ENCODE results near the gene SERGEF. TPM values are rescaled to one million over a fixed set of nuclear protein-coding genes. Genes with fewer than 3 reads are reported as not detected.

Gene SERGEF
- total RNA-seq, 1 experiment from 2014 or later: 13.3 TPM

DNA sequence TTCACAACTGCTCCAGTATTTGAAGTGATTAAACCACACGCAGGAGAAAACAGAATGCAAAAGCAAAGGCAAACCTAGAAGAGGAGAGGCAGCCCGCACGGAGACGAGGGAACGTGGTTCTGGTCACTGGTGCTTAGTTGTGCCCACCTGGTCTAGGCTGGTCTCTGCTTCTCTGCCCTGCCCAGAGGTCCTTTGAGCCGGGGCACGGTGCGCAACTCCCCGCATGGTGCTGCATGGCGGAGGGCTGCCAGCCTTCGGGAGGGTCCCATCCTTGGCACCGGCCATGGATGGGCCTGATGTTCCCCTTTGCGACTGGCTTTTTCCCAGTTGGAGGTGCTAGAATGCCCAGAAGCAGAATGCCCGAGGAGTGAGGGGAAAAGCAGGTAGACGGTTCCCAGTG lies 232.2 kb downstream of the SERGEF start:
- no peaks in the 10 kb centered on the region for H3K9me3 ChIP-seq (replicated peaks)
- no peaks in the 10 kb centered on the region for H3K36me3 ChIP-seq
- DNase-seq (ENCODE audit: low read depth in 1 of 2, low spot score in 2 of 2): no peak
- no peak overlapping the region for H3K27ac ChIP-seq
- peaks cover 9% of the 10 kb centered on the region for H3K27me3 ChIP-seq (replicated peaks)
- no peaks in the 10 kb centered on the region for H3K4me1 ChIP-seq (replicated peaks)
- H3K4me3 ChIP-seq: no peak overlapping the region

DNA sequence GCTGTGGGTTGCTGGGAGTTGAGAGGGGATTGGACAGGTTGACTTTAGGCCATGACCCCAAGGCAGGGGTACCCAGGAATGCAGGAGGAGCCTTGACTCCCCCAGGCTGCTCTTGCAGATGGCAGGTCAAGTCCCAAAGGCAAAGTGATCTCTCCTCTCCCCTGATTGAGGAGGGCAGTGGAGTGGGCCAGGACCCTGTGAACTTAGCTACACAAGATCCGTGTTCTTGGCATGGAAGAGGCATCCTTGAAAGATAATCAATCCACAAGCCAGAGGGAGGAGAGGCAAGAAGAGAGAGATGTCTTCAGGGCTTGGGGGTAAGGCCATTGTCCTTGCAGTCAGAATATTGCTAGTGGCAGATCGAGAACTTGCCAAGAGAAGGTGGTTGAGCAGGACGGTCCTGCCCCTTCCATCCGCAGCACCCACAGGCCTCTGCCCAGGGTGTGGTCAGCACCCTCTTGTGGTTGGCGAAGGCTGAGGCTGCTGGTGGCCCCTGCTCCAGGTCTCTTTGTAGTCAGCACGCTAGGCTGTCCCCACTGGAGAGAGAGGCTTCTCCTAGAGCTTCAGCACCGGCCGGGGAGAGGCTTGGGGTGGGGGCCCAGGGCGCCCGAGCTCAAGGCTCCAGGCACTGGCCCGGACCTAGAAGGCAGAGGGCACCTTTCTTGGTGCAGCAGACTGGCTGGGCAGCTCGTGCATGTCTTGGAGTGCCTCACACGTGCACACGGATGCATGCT lies 232.8 kb downstream of the SERGEF start:
- no peak overlapping the region for H3K4me3 ChIP-seq
- H3K27ac ChIP-seq: no peak overlapping the region
- no peaks in the 10 kb centered on the region for H3K4me1 ChIP-seq (replicated peaks)
- H3K9me3 ChIP-seq (replicated peaks): no peaks in the 10 kb centered on the region
- H3K27me3 ChIP-seq (replicated peaks): peaks cover 9% of the 10 kb centered on the region
- DNase-seq (ENCODE audit: low read depth in 1 of 2, low spot score in 2 of 2): no peak
- H3K36me3 ChIP-seq: no peaks in the 10 kb centered on the region

DNA sequence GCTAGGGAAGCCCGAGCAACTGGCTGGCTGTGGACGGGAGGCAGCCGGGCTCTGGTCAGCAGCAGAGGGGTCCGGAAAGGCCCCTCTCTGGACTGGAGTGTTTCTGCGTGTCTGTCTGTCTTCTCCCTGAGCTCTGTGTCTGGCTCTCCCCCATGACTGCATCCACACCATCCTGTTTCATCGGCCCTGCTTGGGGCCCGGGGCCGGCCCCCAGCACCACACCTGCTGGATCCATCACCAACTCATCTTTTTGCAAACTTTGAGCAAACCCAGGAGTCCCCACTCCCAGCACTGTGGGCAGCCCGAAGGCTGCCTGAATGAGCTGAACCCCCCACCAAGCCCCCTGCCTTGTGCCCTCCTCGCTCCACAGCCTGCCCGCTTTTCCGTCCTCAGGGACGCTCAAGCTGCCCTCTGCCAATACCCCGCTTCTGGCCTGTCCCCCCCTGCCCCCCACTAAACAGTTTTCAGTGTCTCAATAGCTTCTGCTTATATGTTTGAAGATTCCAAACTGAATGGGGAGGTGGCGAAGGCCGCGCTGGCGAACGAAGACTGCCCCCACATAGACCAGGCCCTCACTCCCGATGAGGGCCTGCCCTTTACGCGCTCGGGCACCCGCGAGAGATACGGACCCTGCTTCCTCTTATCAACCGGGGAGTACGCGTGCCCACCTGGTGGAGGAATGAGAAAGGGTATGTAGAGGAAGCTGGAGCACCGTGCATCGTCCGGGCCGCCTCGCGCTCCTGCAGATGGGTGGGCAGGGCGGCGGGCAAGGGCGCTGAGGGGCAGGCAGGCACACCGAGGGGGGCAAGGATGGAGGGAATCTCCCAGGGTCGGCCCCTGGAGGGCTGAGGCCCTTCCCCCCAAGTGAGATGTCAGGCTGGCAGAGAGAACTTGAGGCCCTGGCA lies 233.6 kb downstream of the SERGEF start:
- Histone ChIP-seq H3K4me3 (no peak overlapping the region), H3K36me3 (no peaks in the 10 kb centered on the region), H3K4me1 (replicated peaks) (no peaks in the 10 kb centered on the region), H3K27ac (no peak overlapping the region), H3K9me3 (replicated peaks) (no peaks in the 10 kb centered on the region), H3K27me3 (replicated peaks) (peaks cover 15% of the 10 kb centered on the region)
- no peak for DNase-seq (ENCODE audit: low read depth in 1 of 2, low spot score in 2 of 2)

DNA sequence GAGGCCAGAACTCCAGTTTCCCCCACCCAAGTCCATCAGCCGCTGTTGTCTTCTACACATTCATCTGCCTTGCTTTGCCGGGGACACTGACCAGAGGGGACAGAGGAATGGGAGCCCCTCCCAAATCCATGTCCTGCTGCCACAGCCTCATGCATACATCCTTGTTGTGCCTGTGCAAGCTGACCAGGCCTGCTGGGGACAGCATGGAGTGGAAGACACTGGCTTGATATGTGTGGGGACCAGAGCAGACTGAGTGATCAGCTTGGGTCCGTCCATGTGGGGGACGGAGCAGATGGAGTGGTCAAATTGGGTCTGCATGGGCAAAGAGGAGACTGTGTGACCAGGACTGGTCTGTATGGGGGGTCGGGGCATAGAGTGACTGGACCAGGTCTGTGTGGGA lies 234.5 kb downstream of the SERGEF start:
- Histone ChIP-seq H3K27ac (no peak overlapping the region), H3K4me1 (replicated peaks) (no peaks in the 10 kb centered on the region), H3K9me3 (replicated peaks) (no peaks in the 10 kb centered on the region), H3K27me3 (replicated peaks) (peaks cover 19% of the 10 kb centered on the region), H3K36me3 (no peaks in the 10 kb centered on the region), H3K4me3 (no peak overlapping the region)
- DNase-seq (ENCODE audit: low read depth in 1 of 2, low spot score in 2 of 2): no peak

DNA sequence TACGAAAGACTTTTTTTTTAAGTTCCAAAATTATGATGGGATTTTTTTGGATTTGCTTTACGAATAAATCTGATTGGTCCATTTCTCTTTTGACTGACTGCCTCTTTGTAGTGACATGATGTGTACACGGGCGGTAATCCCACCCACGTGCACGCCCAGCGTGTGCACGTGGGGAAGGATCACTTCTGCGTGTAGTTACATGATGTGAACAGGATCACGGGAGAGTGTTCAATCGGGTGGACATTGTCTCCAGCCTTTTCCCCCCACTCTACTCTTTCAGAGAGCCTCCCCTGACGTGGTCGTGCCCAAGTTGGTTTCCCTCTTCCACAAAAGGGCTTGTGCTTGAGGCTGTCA lies 235.1 kb downstream of the SERGEF start:
- Histone ChIP-seq H3K27ac (no peak overlapping the region), H3K36me3 (no peaks in the 10 kb centered on the region), H3K4me3 (no peak overlapping the region), H3K4me1 (replicated peaks) (no peaks in the 10 kb centered on the region), H3K27me3 (replicated peaks) (peaks cover 19% of the 10 kb centered on the region), H3K9me3 (replicated peaks) (no peaks in the 10 kb centered on the region)
- no peak for DNase-seq (ENCODE audit: low read depth in 1 of 2, low spot score in 2 of 2)

DNA sequence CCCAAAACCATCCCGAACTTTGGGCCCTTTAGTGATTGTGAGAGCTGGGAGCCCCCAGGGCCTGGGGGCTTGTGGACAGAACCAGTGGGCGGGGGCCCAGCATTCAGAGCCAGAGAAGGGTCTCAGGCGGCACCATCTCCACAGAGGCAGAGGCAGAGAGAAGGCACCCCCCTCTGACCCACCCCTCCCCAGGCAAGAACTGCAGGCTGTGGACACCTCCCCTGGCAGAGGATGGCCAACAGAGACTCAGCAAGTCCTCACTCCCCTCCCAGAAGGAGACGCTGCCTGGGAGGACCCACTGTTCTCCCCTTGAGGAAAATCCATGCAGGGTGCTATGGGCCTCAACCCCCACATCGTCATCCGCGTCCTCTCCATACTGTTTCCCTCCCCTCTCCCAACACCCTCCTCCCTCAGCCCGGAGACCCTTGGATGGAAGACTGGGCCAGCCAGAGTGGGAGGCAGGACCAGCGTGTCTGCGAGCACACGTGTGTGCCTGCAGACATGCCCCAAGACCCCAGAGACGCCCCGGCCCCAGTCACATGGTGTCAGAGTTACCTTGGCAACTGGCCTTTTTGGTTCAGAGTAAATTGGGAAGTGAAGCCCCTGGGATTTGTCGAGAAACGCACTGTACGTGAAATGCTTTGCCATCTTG lies 235.6 kb downstream of the SERGEF start:
- H3K36me3 ChIP-seq: no peaks in the 10 kb centered on the region
- H3K27ac ChIP-seq: no peak overlapping the region
- H3K27me3 ChIP-seq (replicated peaks): peaks cover 19% of the 10 kb centered on the region
- no peaks in the 10 kb centered on the region for H3K4me1 ChIP-seq (replicated peaks)
- DNase-seq (ENCODE audit: low read depth in 1 of 2, low spot score in 2 of 2): no peak
- H3K4me3 ChIP-seq: no peak overlapping the region
- H3K9me3 ChIP-seq (replicated peaks): no peaks in the 10 kb centered on the region

DNA sequence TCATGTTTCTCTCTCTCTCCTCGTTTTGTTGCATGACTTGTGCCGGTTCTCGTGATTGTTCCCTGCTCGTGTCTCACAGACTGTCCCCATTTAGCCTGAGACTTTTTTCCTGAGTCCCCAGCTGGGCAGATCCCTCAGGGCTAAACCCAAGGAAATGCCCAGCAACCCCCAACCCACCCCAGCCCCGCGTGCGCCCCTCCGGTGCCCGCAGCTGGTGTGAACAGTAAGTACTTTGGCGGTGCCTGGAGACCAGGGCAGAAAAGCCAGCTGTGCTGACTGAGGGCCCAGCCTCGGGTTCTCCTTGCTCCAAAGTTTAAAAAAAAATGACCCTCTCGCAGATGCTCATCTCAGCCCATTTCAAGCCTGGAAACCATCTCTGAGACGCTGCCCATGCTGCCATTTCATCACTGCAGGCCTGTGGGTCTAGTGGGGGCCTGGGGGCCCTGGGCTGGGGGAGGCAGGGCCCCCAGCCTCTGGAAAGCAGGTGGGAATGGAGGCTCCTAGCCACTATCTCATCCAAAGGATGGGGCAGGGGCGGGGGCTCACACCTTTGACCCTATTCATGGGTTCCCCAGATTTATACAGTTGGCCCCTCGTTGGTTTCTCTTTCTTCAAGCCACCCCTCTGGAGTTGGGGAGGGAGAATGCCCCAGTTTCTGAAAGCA lies 236.5 kb downstream of the SERGEF start:
- no peaks in the 10 kb centered on the region for H3K4me1 ChIP-seq (replicated peaks)
- no peaks in the 10 kb centered on the region for H3K9me3 ChIP-seq (replicated peaks)
- H3K27ac ChIP-seq: no peak overlapping the region
- H3K36me3 ChIP-seq: no peaks in the 10 kb centered on the region
- H3K4me3 ChIP-seq: no peak overlapping the region
- peaks cover 19% of the 10 kb centered on the region; the same call in 1 of the 2 replicates for H3K27me3 ChIP-seq (replicated peaks)
- no peak for DNase-seq (ENCODE audit: low read depth in 1 of 2, low spot score in 2 of 2)

DNA sequence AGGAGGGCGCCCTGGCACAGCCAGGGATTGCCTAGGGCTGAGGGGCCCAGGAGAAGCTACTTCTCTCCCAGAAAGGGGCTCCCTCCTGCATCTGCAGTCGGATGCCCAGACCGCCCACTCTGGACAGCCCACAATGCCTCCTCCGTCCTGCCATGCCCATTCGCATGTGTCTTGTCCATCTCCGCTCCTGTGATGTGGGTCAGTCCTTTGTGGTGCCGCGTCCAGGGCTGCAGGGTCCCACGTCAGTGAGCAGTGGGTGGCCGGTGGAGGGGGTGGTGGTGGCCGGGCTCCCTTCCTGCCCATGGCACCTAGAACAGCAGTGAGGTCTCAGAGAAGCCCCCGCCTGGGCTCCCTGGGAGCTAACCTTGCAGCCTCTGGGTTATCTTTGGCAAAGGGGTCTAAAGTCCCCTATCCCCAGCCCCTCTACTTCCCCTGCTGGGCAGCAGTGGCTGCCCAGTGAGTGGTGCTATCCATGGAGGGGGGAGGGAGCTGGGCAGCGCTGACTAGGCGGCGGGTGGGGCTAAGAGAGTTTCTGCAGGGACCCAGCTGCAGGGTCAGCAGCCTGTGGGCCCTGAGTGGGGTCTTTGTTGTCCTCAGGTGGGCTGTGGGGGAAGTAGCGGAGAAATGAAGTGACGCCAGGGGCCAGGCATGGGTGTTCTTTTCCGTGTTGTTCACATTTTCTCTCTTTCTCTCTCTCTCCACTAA lies 237.2 kb downstream of the SERGEF start:
- Histone ChIP-seq H3K4me3 (no peak overlapping the region), H3K27me3 (replicated peaks) (peaks cover 21% of the 10 kb centered on the region; the same call in 1 of the 2 replicates), H3K9me3 (replicated peaks) (no peaks in the 10 kb centered on the region), H3K27ac (no peak overlapping the region), H3K36me3 (no peaks in the 10 kb centered on the region), H3K4me1 (replicated peaks) (no peaks in the 10 kb centered on the region)
- DNase-seq (ENCODE audit: low read depth in 1 of 2, low spot score in 2 of 2): no peak

DNA sequence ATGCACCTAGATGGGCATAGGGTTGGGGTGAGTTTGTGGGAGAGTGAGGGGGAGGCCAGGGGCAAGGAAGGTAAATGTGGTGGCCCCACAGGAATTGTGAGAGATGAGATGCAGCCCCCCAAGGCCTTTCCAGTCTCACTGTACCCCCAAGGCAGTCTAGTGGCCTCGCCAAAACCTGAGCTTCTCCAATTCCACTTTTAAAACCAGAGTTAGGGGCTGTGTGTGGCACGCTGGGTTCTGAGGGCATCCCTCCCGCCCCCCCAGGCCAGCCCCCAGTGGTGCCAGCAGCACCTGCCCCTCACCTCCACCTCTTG lies 237.9 kb downstream of the SERGEF start:
- H3K9me3 ChIP-seq (replicated peaks): no peaks in the 10 kb centered on the region
- no peak overlapping the region for H3K4me3 ChIP-seq
- no peaks in the 10 kb centered on the region for H3K4me1 ChIP-seq (replicated peaks)
- peaks cover 22% of the 10 kb centered on the region; the same call in 1 of the 2 replicates for H3K27me3 ChIP-seq (replicated peaks)
- no peak for DNase-seq (ENCODE audit: low read depth in 1 of 2, low spot score in 2 of 2)
- H3K27ac ChIP-seq: no peak overlapping the region
- no peaks in the 10 kb centered on the region for H3K36me3 ChIP-seq

DNA sequence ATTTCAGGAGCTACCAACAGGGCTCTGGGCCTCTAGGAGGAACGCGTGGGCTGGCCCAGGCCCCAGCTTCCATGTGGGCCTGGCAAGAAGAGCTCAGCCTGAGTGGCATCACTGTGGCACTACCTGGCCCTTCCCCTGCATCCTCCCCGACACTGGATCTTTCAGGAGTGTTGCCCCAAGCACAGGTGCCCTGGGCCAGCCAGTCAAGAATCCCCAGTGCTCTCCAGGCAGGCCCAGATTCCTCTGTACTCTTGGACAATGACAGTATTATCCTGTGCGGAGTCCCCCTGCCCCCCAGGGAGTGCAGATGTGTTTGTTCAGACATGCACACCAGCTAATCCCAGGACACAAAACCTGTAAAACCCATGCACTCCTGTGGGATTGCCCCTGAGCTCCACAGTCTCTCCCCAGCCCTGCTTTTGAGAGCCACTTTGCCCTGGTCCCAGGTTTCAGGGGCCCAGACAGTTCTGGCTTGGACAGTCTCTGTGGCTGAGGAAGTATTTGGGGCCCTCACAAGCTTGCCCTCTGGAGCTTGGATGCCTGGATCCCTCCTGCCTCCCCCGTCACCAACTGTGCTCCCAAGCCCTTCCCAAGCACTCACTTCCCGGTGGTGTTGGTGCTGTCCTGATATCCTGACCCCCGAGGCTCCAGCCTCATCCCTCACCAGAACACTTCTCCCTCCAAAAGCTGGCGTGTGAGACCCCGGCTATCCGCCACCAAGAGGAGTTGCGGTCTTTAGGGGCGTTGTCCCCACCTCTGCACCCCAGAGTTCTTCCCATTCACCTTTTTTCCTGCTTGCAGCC lies 238.4 kb downstream of the SERGEF start:
- H3K9me3 ChIP-seq (replicated peaks): no peaks in the 10 kb centered on the region
- H3K4me1 ChIP-seq (replicated peaks): no peaks in the 10 kb centered on the region
- no peak for DNase-seq (ENCODE audit: low read depth in 1 of 2, low spot score in 2 of 2)
- no peaks in the 10 kb centered on the region for H3K36me3 ChIP-seq
- no peak overlapping the region for H3K27ac ChIP-seq
- H3K4me3 ChIP-seq: no peak overlapping the region
- peaks cover 22% of the 10 kb centered on the region; the same call in 1 of the 2 replicates for H3K27me3 ChIP-seq (replicated peaks)

DNA sequence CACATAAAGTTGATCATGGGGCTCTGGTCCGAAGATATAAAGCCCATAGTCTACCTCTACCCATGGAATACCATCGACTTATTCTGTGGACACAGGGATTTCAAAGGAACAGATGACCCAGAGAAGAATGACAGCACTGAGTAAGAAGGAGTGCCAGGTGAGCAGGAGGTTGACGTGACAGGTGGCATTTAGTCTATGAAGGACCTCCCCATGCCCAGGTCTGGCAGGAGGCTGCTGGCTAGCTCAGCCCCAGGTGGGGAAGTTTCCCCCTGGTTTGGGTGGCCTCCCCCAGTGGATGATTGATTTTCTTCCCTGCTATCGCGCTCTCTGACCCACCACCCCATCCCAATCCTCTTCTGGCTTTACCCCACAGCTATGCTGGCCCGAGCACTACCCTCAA lies 239.2 kb downstream of the SERGEF start:
- Histone ChIP-seq H3K4me3 (no peak overlapping the region), H3K36me3 (no peaks in the 10 kb centered on the region), H3K4me1 (replicated peaks) (no peaks in the 10 kb centered on the region), H3K27me3 (replicated peaks) (peaks cover 22% of the 10 kb centered on the region; the same call in 1 of the 2 replicates), H3K9me3 (replicated peaks) (no peaks in the 10 kb centered on the region), H3K27ac (no peak overlapping the region)
- DNase-seq (ENCODE audit: low read depth in 1 of 2, low spot score in 2 of 2): no peak

DNA sequence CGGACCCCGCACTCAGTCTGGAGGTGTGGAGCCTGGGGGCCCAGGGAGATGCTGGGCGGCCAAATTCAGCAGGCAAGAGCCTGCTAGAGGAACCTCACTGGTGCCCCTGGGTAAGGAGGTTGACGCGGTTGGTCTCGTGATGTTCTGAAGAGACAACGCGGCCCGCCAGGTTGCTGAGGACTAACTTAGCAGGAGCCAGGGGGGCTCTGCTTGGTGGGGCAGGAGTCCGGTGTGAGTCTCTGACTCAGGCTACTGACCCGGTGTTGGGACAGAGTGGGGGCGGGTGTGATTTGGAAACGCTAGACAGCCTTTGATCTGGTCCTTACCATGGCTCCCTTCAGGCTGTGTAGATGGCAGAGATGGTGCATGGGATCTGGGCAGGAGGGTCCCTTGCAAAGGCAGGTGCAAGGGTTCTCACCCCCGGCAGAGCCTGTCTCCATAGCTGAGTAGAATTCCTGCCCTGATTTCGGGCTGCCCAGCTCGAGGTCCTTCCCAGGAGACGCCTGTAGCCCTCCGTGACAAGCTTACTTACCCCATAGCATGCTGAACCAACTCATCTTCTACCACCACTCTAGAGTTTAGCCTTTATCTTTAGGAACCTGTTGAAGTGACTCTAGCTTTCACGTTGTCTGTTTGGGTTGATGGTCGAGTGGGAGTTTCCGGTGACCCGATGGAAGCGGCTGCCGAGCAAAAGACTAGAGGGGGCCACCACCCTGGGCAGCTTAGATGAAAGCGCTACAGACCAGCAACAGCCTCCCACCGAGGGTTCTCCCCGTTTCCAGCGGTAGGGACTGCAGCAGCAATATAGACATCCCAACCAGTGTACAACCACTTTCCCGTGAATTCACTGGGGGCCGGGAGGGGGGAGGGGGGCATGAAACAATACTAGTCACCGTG lies 239.9 kb downstream of the SERGEF start:
- no peak for DNase-seq (ENCODE audit: low read depth in 1 of 2, low spot score in 2 of 2)
- H3K27ac ChIP-seq: no peak overlapping the region
- H3K27me3 ChIP-seq (replicated peaks): peaks cover 22% of the 10 kb centered on the region; the same call in 1 of the 2 replicates
- H3K36me3 ChIP-seq: no peaks in the 10 kb centered on the region
- H3K4me3 ChIP-seq: no peak overlapping the region
- H3K4me1 ChIP-seq (replicated peaks): no peaks in the 10 kb centered on the region
- no peaks in the 10 kb centered on the region for H3K9me3 ChIP-seq (replicated peaks)
